ENCODE results near the gene HNF4A. TPM values are rescaled to one million over a fixed set of nuclear protein-coding genes. Genes with fewer than 3 reads are reported as not detected.
A peak's percentile ranks its signal among the peaks of the same experiment; 100 is the strongest.

HNF4A gene
- total RNA-seq, 2 experiments from 2014 or later: not detected

- Histone ChIP-seq H3K4me3 (ENCODE audit: low read depth, low read length, poor library complexity, severe bottlenecking) (no peak overlapping the region), H3K9me3 (ENCODE audit: low read length) (no peaks in the 10 kb centered on the region), H3K36me3 (ENCODE audit: insufficient read depth, low read length) (peaks cover 64% of the 10 kb centered on the region), H3K4me1 (ENCODE audit: insufficient read depth, low read length, poor library complexity, severe bottlenecking) (peaks cover 13% of the 10 kb centered on the region), H2AFZ (ENCODE audit: low read length) (no peak overlapping the region), H3K4me2 (ENCODE audit: low read length) (no peak overlapping the region), H3K79me2 (ENCODE audit: insufficient read depth, low read depth, low read length) (peaks cover 2% of the 10 kb centered on the region; the same call in 1 of the 2 replicates), H4K20me1 (ENCODE audit: insufficient read depth, low read length) (no peaks in the 10 kb centered on the region), H3K27ac (ENCODE audit: low read depth, low read length, poor library complexity, severe bottlenecking) (no peak overlapping the region), H3K9me2 (ENCODE audit: insufficient read depth, low read length) (no peaks in the 10 kb centered on the region)
- DNase-seq (ENCODE audit: low spot score): no peak
- ChIA-PET CTCF (ENCODE audit: unreplicated experiment) (no interaction called here), POLR2A (no interaction called here)
- no TSS peak for BruUV-seq (replicated peaks)
- intact Hi-C loops (cut with micrococcal nuclease; ENCODE audit: unreplicated experiment): no loop called here
- TF ChIP-seq EZH2phosphoT487 (IDR thresholded peaks at IDR 0.05; ENCODE audit: borderline replicate concordance, low read depth, low read length) (no peak), CTCF (conservative IDR thresholded peaks at IDR 0.05; ENCODE audit: low read length) (no peak)
These were observed 126.4 kb downstream of the HNF4A start for GRCh38 chr20:44481719-44482416.

GRCh38 chr20:44483112-44483511 is 127.6 kb downstream of the HNF4A start:
- no peak overlapping the region for H3K4me2 ChIP-seq (ENCODE audit: low read length)
- H3K27ac ChIP-seq (ENCODE audit: low read depth, low read length, poor library complexity, severe bottlenecking): no peak overlapping the region
- ChIA-PET CTCF (ENCODE audit: unreplicated experiment) (no interaction called here), POLR2A (no interaction called here)
- no peaks in the 10 kb centered on the region for H4K20me1 ChIP-seq (ENCODE audit: insufficient read depth, low read length)
- no peak for DNase-seq (ENCODE audit: low spot score)
- no peak overlapping the region for H3K4me3 ChIP-seq (ENCODE audit: low read depth, low read length, poor library complexity, severe bottlenecking)
- no peaks in the 10 kb centered on the region for H3K9me3 ChIP-seq (ENCODE audit: low read length)
- H3K4me1 ChIP-seq (ENCODE audit: insufficient read depth, low read length, poor library complexity, severe bottlenecking): peaks cover 10% of the 10 kb centered on the region
- no peaks in the 10 kb centered on the region for H3K79me2 ChIP-seq (ENCODE audit: insufficient read depth, low read depth, low read length)
- TF ChIP-seq CTCF (conservative IDR thresholded peaks at IDR 0.05; ENCODE audit: low read length) (no peak), EZH2phosphoT487 (IDR thresholded peaks at IDR 0.05; ENCODE audit: borderline replicate concordance, low read depth, low read length) (no peak)
- peaks cover 75% of the 10 kb centered on the region for H3K36me3 ChIP-seq (ENCODE audit: insufficient read depth, low read length)
- H2AFZ ChIP-seq (ENCODE audit: low read length): no peak overlapping the region
- no peaks in the 10 kb centered on the region for H3K9me2 ChIP-seq (ENCODE audit: insufficient read depth, low read length)
- no TSS peak for BruUV-seq (replicated peaks)
- intact Hi-C loops (cut with micrococcal nuclease; ENCODE audit: unreplicated experiment): no loop called here

Small RNAs within 50 kb of the gene (microRNA-seq; reads per million reads assigned to microRNA genes)
- not detected for gene MIR3646 (ENCODE audit: borderline replicate concordance)

Small RNAs within 50 kb of the gene (small RNA-seq; reads per million reads assigned to genes)
- gene MIR3646 (not detected), gene RF00019 (not detected), gene RPL37AP1 (4.5 reads per million, percentile 90 among the genes with 10 or more reads in this experiment)

Other genes starting within 250 kb of the HNF4A start
- gene JPH2, start 168.5 kb upstream of the HNF4A start, total RNA-seq (2014; rRNA removed; shearing (Covaris generic)): not detected in 2 replicates
- gene JPH2, start 168.5 kb upstream of the HNF4A start, total RNA-seq (2022): not detected in 2 replicates
- 24.5 and 28.1 TPM in 2 replicates for gene OSER1, start 144.9 kb upstream of the HNF4A start, total RNA-seq (2014; rRNA removed; shearing (Covaris generic))
- gene OSER1, start 144.9 kb upstream of the HNF4A start, total RNA-seq (2022): 31.9 and 35.9 TPM in 2 replicates
- gene GDAP1L1, start 108.4 kb upstream of the HNF4A start, total RNA-seq (2014; rRNA removed; shearing (Covaris generic)): not detected in 2 replicates
- 0.27 TPM in 1 of 2 replicates, not detected in the other for gene GDAP1L1, start 108.4 kb upstream of the HNF4A start, total RNA-seq (2022)
- 1.7 and 2.3 TPM in 2 replicates for gene FITM2, start 44.5 kb upstream of the HNF4A start, total RNA-seq (2014; rRNA removed; shearing (Covaris generic))
- gene FITM2, start 44.5 kb upstream of the HNF4A start, total RNA-seq (2022): 2.4 and 2.6 TPM in 2 replicates
- not detected in 2 replicates for gene R3HDML, start 18.7 kb upstream of the HNF4A start, total RNA-seq (2014; rRNA removed; shearing (Covaris generic))
- gene R3HDML, start 18.7 kb upstream of the HNF4A start, total RNA-seq (2022): not detected in 2 replicates
- 3.2 and 5.6 TPM in 2 replicates for gene TTPAL, start 120.2 kb downstream of the HNF4A start, total RNA-seq (2014; rRNA removed; shearing (Covaris generic))
- 18.8 and 19.8 TPM in 2 replicates for gene TTPAL, start 120.2 kb downstream of the HNF4A start, total RNA-seq (2022)
- gene SERINC3, start 166.4 kb downstream of the HNF4A start, total RNA-seq (2014; rRNA removed; shearing (Covaris generic)): 19.3 and 24.4 TPM in 2 replicates
- gene SERINC3, start 166.4 kb downstream of the HNF4A start, total RNA-seq (2022): 55.4 and 62.7 TPM in 2 replicates
- 37.2 and 46.9 TPM in 2 replicates for gene PKIG, start 226.9 kb downstream of the HNF4A start, total RNA-seq (2014; rRNA removed; shearing (Covaris generic))
- 31.7 and 34.9 TPM in 2 replicates for gene PKIG, start 226.9 kb downstream of the HNF4A start, total RNA-seq (2022)

Measured in OCI-LY7 (cell line).